ENCODE results near the gene KRTAP9-6. TPM values are rescaled to one million over a fixed set of nuclear protein-coding genes. Genes with fewer than 3 reads are reported as not detected.
"Not testable (repeated sequence)": the region's sequence is repeated elsewhere in the genome, so short reads cannot be mapped to it uniquely, and the experiment has no call there.

KRTAP9-6 gene
- total RNA-seq, 1 donor = not detected

GRCh38 chr17:41267711-41268110 is 2.5 kb downstream of the KRTAP9-6 start:
- DNase-seq (ENCODE audit: low read depth in 2 of 3, low spot score in 2 of 3) = no peak

DNA sequence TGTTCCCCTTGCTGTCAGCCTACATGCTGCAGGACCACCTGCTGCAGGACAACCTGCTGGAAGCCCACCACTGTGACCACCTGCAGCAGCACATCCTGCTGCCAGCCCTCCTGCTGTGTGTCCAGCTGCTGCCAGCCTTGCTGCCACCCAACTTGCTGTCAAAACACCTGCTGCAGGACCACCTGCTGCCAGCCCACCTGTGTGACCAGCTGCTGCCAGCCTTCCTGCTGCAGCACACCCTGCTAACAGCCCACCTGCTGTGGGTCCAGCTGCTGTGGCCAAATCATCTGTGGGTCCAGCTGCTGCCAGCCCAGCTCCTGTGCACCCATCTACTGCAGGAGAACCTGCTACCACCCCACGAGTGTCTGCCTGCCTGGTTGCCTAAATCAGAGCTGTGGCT is 6.1 kb downstream of the KRTAP9-6 start:
- not testable (repeated sequence) for DNase-seq (ENCODE audit: low read depth in 2 of 3, low spot score in 2 of 3)

- no peak for DNase-seq (ENCODE audit: low read depth in 2 of 3, low spot score in 2 of 3)
Observed at GRCh38 chr17:41271858-41272257, 6.7 kb downstream of the KRTAP9-6 start.

DNA sequence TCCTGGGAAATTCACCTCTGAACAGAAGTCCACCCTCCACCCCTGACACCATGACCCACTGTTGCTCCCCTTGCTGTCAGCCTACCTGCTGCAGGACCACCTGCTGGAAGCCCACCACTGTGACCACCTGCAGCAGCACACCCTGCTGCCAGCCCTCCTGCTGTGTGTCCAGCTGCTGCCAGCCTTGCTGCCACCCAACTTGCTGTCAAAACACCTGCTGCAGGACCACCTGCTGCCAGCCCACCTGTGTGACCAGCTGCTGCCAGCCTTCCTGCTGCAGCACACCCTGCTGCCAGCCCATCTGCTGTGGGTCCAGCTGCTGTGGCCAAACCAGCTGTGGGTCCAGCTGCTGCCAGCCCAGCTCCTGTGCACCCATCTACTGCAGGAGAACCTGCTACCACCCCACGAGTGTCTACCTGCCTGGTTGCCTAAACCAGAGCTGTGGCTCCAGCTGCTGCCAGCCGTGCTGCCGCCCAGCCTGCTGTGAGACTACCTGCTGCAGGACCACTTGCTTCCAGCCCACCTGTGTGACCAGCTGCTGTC is 10.5 kb downstream of the KRTAP9-6 start, which contains the start of gene KRTAP9-7:
Gene KRTAP9-7 (plus strand): TSS at position 51 of the 543 bp plus-strand sequence. CDS start 0 bp downstream, at position 51.
- DNase-seq (ENCODE audit: low read depth in 2 of 3, low spot score in 2 of 3) = not testable (repeated sequence)

- DNase-seq (ENCODE audit: low read depth in 2 of 3, low spot score in 2 of 3) = no peak
Observed at GRCh38 chr17:41278176-41278955, 13.2 kb downstream of the KRTAP9-6 start.

- DNase-seq (ENCODE audit: low read depth in 2 of 3, low spot score in 2 of 3) = no peak
Observed at GRCh38 chr17:41284043-41284442, 18.9 kb downstream of the KRTAP9-6 start.

DNA sequence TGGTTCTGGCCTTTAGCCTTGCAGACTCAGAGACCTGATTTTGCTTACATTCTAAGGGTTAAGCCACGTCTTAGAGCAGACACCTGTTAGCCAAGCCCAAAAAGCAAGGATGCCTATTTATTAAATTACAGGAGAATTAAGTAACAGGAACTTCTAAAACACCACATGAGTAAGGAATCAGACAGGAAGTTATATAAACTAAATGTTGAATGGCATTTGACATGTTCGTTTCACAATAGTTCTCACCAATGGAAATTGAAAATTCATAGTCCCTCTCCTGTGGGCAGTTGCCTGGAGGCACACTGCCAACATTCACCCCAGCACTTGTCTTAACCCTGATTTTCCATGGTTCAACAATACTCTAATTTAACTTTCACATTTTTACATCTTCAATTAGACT is 19.4 kb downstream of the KRTAP9-6 start:
- DNase-seq (ENCODE audit: low read depth in 2 of 3, low spot score in 2 of 3) = peak in 1 of 3 donors; percentile 23

GRCh38 chr17:41287050-41287449 is 21.9 kb downstream of the KRTAP9-6 start:
- no peak for DNase-seq (ENCODE audit: low read depth in 2 of 3, low spot score in 2 of 3)

GRCh38 chr17:41294016-41294415 is 28.8 kb downstream of the KRTAP9-6 start:
- no peak for DNase-seq (ENCODE audit: low read depth in 2 of 3, low spot score in 2 of 3)

DNA sequence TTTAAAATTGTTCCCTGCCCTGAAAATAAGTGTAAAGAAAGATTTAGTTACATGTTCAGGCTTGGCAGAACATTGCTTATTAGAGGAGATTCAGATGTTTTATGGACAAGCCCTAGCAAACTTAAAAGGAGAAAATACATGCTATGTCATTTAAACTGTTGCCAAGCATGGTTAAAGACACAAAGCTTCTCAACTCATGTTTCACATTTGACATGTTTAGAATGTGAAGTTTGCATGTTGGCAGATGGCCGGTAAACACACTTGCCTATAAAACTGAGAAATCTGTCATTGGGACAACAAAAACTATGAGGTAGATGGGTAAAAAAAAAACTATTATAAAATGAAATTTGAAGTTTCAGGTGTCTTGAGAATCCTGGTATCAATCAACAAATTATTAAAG is 31.7 kb downstream of the KRTAP9-6 start:
- no peak for DNase-seq (ENCODE audit: low read depth in 2 of 3, low spot score in 2 of 3)

- no peak for DNase-seq (ENCODE audit: low read depth in 2 of 3, low spot score in 2 of 3)
Observed at GRCh38 chr17:41298458-41299135, 33.4 kb downstream of the KRTAP9-6 start.

DNA sequence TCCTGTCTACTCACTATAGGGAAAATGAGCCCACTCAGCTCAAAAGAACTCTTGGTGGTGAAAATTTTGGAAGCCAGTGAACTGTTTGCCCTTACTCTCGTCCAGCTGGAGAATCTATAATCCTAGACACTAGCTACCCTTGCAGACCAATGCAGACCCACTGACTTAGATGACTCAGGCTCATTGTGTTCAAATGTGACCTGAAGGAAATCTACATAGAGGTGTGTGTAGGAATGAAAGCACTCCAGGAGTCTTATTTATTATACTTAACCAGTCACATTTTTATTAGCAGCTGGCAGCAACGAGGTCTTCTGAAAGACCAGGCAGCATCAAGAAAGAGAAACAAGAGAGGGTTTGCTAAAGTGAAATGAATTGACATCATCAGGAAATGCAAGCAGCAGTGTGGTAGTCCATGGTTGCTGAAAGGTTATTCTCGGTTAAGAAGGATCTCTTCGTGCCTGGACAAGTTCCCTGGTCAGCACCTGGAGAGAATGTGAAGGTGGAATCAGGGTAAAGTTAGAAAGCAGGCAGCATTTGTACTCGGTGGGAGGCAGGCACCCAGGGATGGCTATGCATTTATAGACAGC is 36.1 kb downstream of the KRTAP9-6 start:
- no peak for DNase-seq (ENCODE audit: low read depth in 2 of 3, low spot score in 2 of 3)

GRCh38 chr17:41301916-41302901 is 37.0 kb downstream of the KRTAP9-6 start, which contains the start of gene KRTAP29-1:
KRTAP29-1 (minus strand) TSS chr17:41302851; CDS start chr17:41302851, 0 bp downstream.
- DNase-seq (ENCODE audit: low read depth in 2 of 3, low spot score in 2 of 3) = peak in 1 of 3 donors; percentile 33

- no peak for DNase-seq (ENCODE audit: low read depth in 2 of 3, low spot score in 2 of 3)
Observed at GRCh38 chr17:41302981-41303380, 37.8 kb downstream of the KRTAP9-6 start.

DNA sequence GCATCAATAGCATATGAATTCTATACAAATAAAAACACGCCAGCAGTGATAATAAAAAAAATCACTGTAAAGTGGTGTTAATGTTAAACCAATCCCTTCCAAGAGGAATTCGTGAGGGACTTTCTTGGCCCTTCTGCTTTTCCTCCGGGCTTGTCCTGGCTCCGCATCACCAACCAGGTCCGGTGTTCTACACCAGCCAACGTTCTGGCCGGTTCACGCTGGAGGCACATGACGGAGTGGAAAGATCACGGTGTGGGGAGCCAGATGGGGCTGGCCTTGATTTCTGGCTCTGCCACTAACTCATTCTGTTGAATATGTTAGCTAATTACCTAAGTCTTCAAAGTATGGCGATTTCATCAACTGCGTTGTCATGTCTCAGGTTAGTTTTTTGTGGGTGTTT is 38.9 kb downstream of the KRTAP9-6 start:
- DNase-seq (ENCODE audit: low read depth in 2 of 3, low spot score in 2 of 3) = no peak

- no peak for DNase-seq (ENCODE audit: low read depth in 2 of 3, low spot score in 2 of 3)
Observed at GRCh38 chr17:41307647-41308046, 42.5 kb downstream of the KRTAP9-6 start.

GRCh38 chr17:41308251-41308917 is 43.2 kb downstream of the KRTAP9-6 start:
- peak; percentile 67 to 98 (median 90) for DNase-seq (ENCODE audit: low read depth in 2 of 3, low spot score in 2 of 3)

GRCh38 chr17:41308918-41309359 is 43.8 kb downstream of the KRTAP9-6 start, which contains the start of gene KRTAP16-1:
KRTAP16-1 (minus strand) TSS chr17:41309309; CDS start chr17:41309253, 56 bp downstream.
- DNase-seq (ENCODE audit: low read depth in 2 of 3, low spot score in 2 of 3) = peak in 1 of 3 donors; percentile 95

GRCh38 chr17:41311111-41311510 is 45.9 kb downstream of the KRTAP9-6 start:
- DNase-seq (ENCODE audit: low read depth in 2 of 3, low spot score in 2 of 3) = no peak

All from hematopoietic multipotent progenitor cell (in vitro differentiated cells).